ENCODE data around the gene MYLK.

MYLK gene

DNA sequence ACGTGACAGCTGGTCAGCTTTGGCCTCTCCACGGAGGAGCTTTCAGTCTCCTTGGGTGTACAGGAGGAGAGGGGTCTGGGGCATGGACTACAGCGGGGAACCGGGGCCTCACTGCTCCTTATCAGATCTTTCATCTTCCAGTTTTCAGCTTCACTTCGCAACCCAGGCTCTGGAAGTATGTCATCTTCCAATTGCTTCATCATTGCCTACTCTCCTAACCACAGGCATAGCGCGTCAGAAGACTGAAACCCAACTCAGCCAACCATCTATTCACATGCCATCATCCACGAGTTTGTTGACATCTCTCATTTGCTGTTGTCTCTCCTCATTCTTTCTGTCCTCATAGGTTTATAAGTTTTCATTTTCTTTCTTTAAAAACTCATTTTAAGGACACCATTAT is 119.5 kb downstream of the MYLK start:
- Histone ChIP-seq H3K36me3 (ENCODE audit: control insufficient read depth, insufficient read depth, low read length) (no peaks in the 10 kb centered on the region), H2BK5ac (ENCODE audit: low read length) (no peak overlapping the region), H3K4ac (ENCODE audit: low read depth, low read length) (no peak overlapping the region), H2AK5ac (ENCODE audit: low read length) (no peak overlapping the region), H3K4me2 (ENCODE audit: low read length) (no peak overlapping the region), H3K18ac (ENCODE audit: low read length) (no peak overlapping the region), H3K56ac (ENCODE audit: low read length) (no peak overlapping the region), H2BK120ac (ENCODE audit: low read depth, low read length) (no peak overlapping the region), H4K8ac (ENCODE audit: low read depth, low read length) (no peak overlapping the region), H3K79me2 (ENCODE audit: control insufficient read depth, insufficient read depth, low read length) (no peaks in the 10 kb centered on the region), H3K79me1 (ENCODE audit: low read length) (no peaks in the 10 kb centered on the region), H3K4me3 (ENCODE audit: low read length) (no peak overlapping the region), H2BK15ac (replicated peaks; ENCODE audit: low read depth) (no peak overlapping the region), H3K27ac (ENCODE audit: low read depth, low read length) (no peak overlapping the region), H3K27me3 (ENCODE audit: insufficient read depth, low read length, poor library complexity) (no peaks in the 10 kb centered on the region), H3K9ac (ENCODE audit: low read length) (no peak overlapping the region), H3K4me1 (ENCODE audit: control insufficient read depth, low read depth, low read length) (peaks cover 4% of the 10 kb centered on the region), H3K23ac (ENCODE audit: low read length) (no peak overlapping the region), H4K5ac (ENCODE audit: low read length) (no peak overlapping the region)
- DNase-seq: no peak
- WGBS (ENCODE audit: extremely low coverage, insufficient coverage, low lambda C conversion rate): no CpG with 5 or more reads among the region's 8 CpGs

DNA sequence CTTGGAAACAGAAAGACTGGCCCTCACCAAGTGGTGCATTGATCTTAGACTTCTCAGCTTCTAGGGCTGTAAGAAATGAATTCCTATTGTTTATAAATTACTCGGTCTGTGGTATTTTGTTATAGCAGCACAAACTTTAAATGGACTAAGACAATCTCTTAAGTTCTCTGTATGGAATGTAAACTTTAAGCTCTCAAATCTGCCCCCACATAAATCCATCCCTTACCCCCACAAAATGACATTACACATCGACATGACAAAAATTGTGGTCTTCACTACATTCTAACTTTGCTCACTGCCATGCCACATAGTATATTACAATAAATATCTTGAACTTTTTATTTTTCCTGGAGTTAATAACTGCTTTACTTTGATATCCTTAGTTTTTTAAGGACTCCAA is 121.3 kb downstream of the MYLK start:
- 100% methylated on average over 1 of the region's 2 CpGs for WGBS (ENCODE audit: extremely low coverage, insufficient coverage, low lambda C conversion rate)
- H2AK5ac ChIP-seq (ENCODE audit: low read length): no peak overlapping the region
- H2BK15ac ChIP-seq (replicated peaks; ENCODE audit: low read depth): no peak overlapping the region
- no peak overlapping the region for H3K18ac ChIP-seq (ENCODE audit: low read length)
- no peak overlapping the region for H3K4ac ChIP-seq (ENCODE audit: low read depth, low read length)
- H2BK5ac ChIP-seq (ENCODE audit: low read length): no peak overlapping the region
- H3K4me2 ChIP-seq (ENCODE audit: low read length): no peak overlapping the region
- H3K36me3 ChIP-seq (ENCODE audit: control insufficient read depth, insufficient read depth, low read length): no peaks in the 10 kb centered on the region
- no peak overlapping the region for H4K8ac ChIP-seq (ENCODE audit: low read depth, low read length)
- no peaks in the 10 kb centered on the region for H3K79me1 ChIP-seq (ENCODE audit: low read length)
- H3K56ac ChIP-seq (ENCODE audit: low read length): no peak overlapping the region
- H3K9ac ChIP-seq (ENCODE audit: low read length): no peak overlapping the region
- no peaks in the 10 kb centered on the region for H3K79me2 ChIP-seq (ENCODE audit: control insufficient read depth, insufficient read depth, low read length)
- H3K4me1 ChIP-seq (ENCODE audit: control insufficient read depth, low read depth, low read length): no peaks in the 10 kb centered on the region
- H3K23ac ChIP-seq (ENCODE audit: low read length): no peak overlapping the region
- H3K27me3 ChIP-seq (ENCODE audit: insufficient read depth, low read length, poor library complexity): no peaks in the 10 kb centered on the region
- H4K5ac ChIP-seq (ENCODE audit: low read length): no peak overlapping the region
- H3K27ac ChIP-seq (ENCODE audit: low read depth, low read length): no peak overlapping the region
- H2BK120ac ChIP-seq (ENCODE audit: low read depth, low read length): no peak overlapping the region
- H3K4me3 ChIP-seq (ENCODE audit: low read length): no peak overlapping the region
- DNase-seq: no peak

DNA sequence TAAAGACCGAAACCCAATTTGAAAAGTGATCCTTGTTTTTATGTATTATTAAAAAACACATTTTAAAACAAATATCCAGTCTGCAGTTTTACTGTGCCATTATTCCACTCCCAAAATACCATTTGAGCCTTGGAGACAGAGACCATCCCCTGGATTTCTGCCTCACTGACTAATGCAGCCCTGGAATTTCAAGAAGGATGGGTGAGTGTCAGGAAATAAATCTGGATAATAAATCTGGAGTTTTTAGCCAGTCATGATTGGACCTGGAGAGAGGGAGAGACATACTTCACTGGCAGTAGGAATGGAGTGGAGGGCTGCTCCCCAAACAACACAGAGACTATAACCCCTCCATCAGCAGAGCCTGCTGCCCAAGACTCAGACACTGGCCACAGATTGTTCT is 123.3 kb downstream of the MYLK start:
- H3K27me3 ChIP-seq (ENCODE audit: insufficient read depth, low read length, poor library complexity): no peaks in the 10 kb centered on the region

DNA sequence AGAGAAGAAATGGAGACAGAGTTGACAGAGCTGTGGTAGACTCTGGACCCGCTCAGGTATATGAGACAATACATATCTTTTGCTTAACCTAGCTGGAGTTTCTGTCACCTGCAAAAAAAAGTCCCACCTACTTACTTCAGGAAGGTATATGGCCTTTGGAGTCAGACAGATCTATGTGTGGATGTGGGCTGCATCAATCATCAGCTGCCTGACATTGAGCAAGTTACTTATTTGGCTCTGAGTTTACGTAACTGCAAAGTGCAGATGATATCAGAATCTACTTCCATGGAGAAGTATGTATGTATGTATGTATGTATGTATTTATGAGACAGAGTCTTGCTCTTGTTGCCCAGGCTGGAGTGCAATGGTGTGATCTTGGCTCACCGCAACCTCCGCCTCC is 124.3 kb downstream of the MYLK start:
- no peak overlapping the region for H4K5ac ChIP-seq (ENCODE audit: low read length)
- no peak overlapping the region for H3K4me2 ChIP-seq (ENCODE audit: low read length)
- H3K27me3 ChIP-seq (ENCODE audit: insufficient read depth, low read length, poor library complexity): no peaks in the 10 kb centered on the region
- H3K56ac ChIP-seq (ENCODE audit: low read length): no peak overlapping the region
- no peaks in the 10 kb centered on the region for H3K36me3 ChIP-seq (ENCODE audit: control insufficient read depth, insufficient read depth, low read length)
- no peak overlapping the region for H3K23ac ChIP-seq (ENCODE audit: low read length)
- H3K4me3 ChIP-seq (ENCODE audit: low read length): no peak overlapping the region
- no peak overlapping the region for H4K8ac ChIP-seq (ENCODE audit: low read depth, low read length)
- no peak overlapping the region for H2BK5ac ChIP-seq (ENCODE audit: low read length)
- H2BK15ac ChIP-seq (replicated peaks; ENCODE audit: low read depth): no peak overlapping the region
- H3K9ac ChIP-seq (ENCODE audit: low read length): no peak overlapping the region
- no peak for DNase-seq
- H2AK5ac ChIP-seq (ENCODE audit: low read length): no peak overlapping the region
- H3K4me1 ChIP-seq (ENCODE audit: control insufficient read depth, low read depth, low read length): no peaks in the 10 kb centered on the region
- H3K79me1 ChIP-seq (ENCODE audit: low read length): no peaks in the 10 kb centered on the region
- no peak overlapping the region for H3K18ac ChIP-seq (ENCODE audit: low read length)
- H3K4ac ChIP-seq (ENCODE audit: low read depth, low read length): no peak overlapping the region
- H3K27ac ChIP-seq (ENCODE audit: low read depth, low read length): no peak overlapping the region
- no peaks in the 10 kb centered on the region for H3K79me2 ChIP-seq (ENCODE audit: control insufficient read depth, insufficient read depth, low read length)
- no CpG with 5 or more reads among the region's 4 CpGs for WGBS (ENCODE audit: extremely low coverage, insufficient coverage, low lambda C conversion rate)
- no peak overlapping the region for H2BK120ac ChIP-seq (ENCODE audit: low read depth, low read length)

More for the DNA sequence above, 123.3 kb downstream of the MYLK start:
- Histone ChIP-seq H3K4me3 (ENCODE audit: low read length) (no peak overlapping the region), H3K79me1 (ENCODE audit: low read length) (no peaks in the 10 kb centered on the region), H3K27ac (ENCODE audit: low read depth, low read length) (no peak overlapping the region), H2AK5ac (ENCODE audit: low read length) (no peak overlapping the region), H3K4me1 (ENCODE audit: control insufficient read depth, low read depth, low read length) (no peaks in the 10 kb centered on the region), H4K5ac (ENCODE audit: low read length) (no peak overlapping the region), H3K4me2 (ENCODE audit: low read length) (no peak overlapping the region), H3K56ac (ENCODE audit: low read length) (no peak overlapping the region), H4K8ac (ENCODE audit: low read depth, low read length) (no peak overlapping the region), H2BK120ac (ENCODE audit: low read depth, low read length) (no peak overlapping the region), H3K9ac (ENCODE audit: low read length) (no peak overlapping the region), H3K79me2 (ENCODE audit: control insufficient read depth, insufficient read depth, low read length) (no peaks in the 10 kb centered on the region), H3K18ac (ENCODE audit: low read length) (no peak overlapping the region), H3K4ac (ENCODE audit: low read depth, low read length) (no peak overlapping the region), H2BK5ac (ENCODE audit: low read length) (no peak overlapping the region), H2BK15ac (replicated peaks; ENCODE audit: low read depth) (no peak overlapping the region), H3K36me3 (ENCODE audit: control insufficient read depth, insufficient read depth, low read length) (no peaks in the 10 kb centered on the region), H3K23ac (ENCODE audit: low read length) (no peak overlapping the region)
- no CpG with 5 or more reads among the region's 1 CpG for WGBS (ENCODE audit: extremely low coverage, insufficient coverage, low lambda C conversion rate)
- no peak for DNase-seq

DNA sequence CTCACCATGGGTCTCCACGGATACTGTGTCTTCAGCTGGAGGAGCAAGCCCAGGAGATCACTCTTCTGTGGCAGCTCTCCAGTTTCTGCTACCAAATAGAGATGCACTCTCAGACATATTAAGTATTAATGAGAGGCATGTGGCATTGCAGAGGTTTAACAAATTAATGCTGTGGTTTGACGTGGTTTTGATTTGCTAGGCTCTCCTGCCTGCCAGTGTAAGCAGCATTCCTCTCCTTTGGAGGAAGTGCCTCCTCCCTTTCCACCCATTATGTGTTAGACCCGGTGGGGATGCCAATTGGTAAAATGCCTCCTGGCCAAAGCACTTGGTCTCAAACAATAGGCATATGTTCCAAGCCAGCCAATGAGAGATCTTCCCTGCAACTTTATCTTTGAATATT is 124.8 kb downstream of the MYLK start:
- no peaks in the 10 kb centered on the region for H3K36me3 ChIP-seq (ENCODE audit: control insufficient read depth, insufficient read depth, low read length)
- no peaks in the 10 kb centered on the region for H3K79me1 ChIP-seq (ENCODE audit: low read length)
- H3K27me3 ChIP-seq (ENCODE audit: insufficient read depth, low read length, poor library complexity): no peaks in the 10 kb centered on the region
- no peak overlapping the region for H2BK15ac ChIP-seq (replicated peaks; ENCODE audit: low read depth)
- H3K4me1 ChIP-seq (ENCODE audit: control insufficient read depth, low read depth, low read length): no peaks in the 10 kb centered on the region
- H3K79me2 ChIP-seq (ENCODE audit: control insufficient read depth, insufficient read depth, low read length): no peaks in the 10 kb centered on the region
- H3K4me3 ChIP-seq (ENCODE audit: low read length): no peak overlapping the region
- no peak overlapping the region for H2AK5ac ChIP-seq (ENCODE audit: low read length)
- H3K4ac ChIP-seq (ENCODE audit: low read depth, low read length): no peak overlapping the region
- H4K8ac ChIP-seq (ENCODE audit: low read depth, low read length): no peak overlapping the region
- DNase-seq: no peak
- no peak overlapping the region for H3K18ac ChIP-seq (ENCODE audit: low read length)
- no peak overlapping the region for H3K23ac ChIP-seq (ENCODE audit: low read length)
- no peak overlapping the region for H4K5ac ChIP-seq (ENCODE audit: low read length)
- no peak overlapping the region for H3K56ac ChIP-seq (ENCODE audit: low read length)
- no peak overlapping the region for H2BK120ac ChIP-seq (ENCODE audit: low read depth, low read length)
- WGBS (ENCODE audit: extremely low coverage, insufficient coverage, low lambda C conversion rate): no CpG with 5 or more reads among the region's 3 CpGs
- no peak overlapping the region for H3K27ac ChIP-seq (ENCODE audit: low read depth, low read length)
- H2BK5ac ChIP-seq (ENCODE audit: low read length): no peak overlapping the region
- H3K4me2 ChIP-seq (ENCODE audit: low read length): no peak overlapping the region
- H3K9ac ChIP-seq (ENCODE audit: low read length): no peak overlapping the region

DNA sequence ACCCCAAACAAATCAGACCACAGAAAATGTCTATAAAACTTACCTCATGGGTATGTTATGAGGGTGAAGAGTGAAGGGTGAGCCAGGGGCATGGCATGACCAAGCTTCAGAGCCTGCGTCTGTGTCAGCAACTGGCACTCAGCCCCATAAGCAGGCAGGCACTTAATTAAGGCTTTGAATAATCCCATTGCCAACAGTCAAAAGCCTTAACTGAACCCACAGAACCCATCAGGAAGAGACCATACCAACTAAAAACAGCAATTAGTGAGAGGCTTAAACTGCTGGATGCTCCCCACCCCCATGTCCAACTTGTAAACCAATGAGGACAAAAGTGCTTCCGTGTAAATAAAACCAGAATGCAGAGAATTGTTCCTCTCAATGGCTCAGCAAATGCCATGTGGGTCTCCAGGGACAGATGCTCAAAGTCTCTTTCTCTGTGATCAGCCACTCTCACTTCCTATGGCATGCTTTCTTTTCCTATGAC is 126.0 kb downstream of the MYLK start:
- no peak overlapping the region for H4K8ac ChIP-seq (ENCODE audit: low read depth, low read length)
- no peak overlapping the region for H2BK120ac ChIP-seq (ENCODE audit: low read depth, low read length)
- H3K4ac ChIP-seq (ENCODE audit: low read depth, low read length): no peak overlapping the region
- no peak overlapping the region for H3K9ac ChIP-seq (ENCODE audit: low read length)
- H4K5ac ChIP-seq (ENCODE audit: low read length): no peak overlapping the region
- H3K79me1 ChIP-seq (ENCODE audit: low read length): no peaks in the 10 kb centered on the region
- no peak overlapping the region for H3K18ac ChIP-seq (ENCODE audit: low read length)
- H3K4me1 ChIP-seq (ENCODE audit: control insufficient read depth, low read depth, low read length): no peaks in the 10 kb centered on the region
- no peak overlapping the region for H2AK5ac ChIP-seq (ENCODE audit: low read length)
- no peaks in the 10 kb centered on the region for H3K36me3 ChIP-seq (ENCODE audit: control insufficient read depth, insufficient read depth, low read length)
- no peak overlapping the region for H2BK15ac ChIP-seq (replicated peaks; ENCODE audit: low read depth)
- H3K4me3 ChIP-seq (ENCODE audit: low read length): no peak overlapping the region
- WGBS (ENCODE audit: extremely low coverage, insufficient coverage, low lambda C conversion rate): no CpG with 5 or more reads among the region's 2 CpGs
- no peak overlapping the region for H3K4me2 ChIP-seq (ENCODE audit: low read length)
- H3K56ac ChIP-seq (ENCODE audit: low read length): no peak overlapping the region
- DNase-seq: no peak
- no peak overlapping the region for H3K27ac ChIP-seq (ENCODE audit: low read depth, low read length)
- H3K79me2 ChIP-seq (ENCODE audit: control insufficient read depth, insufficient read depth, low read length): no peaks in the 10 kb centered on the region
- no peaks in the 10 kb centered on the region for H3K27me3 ChIP-seq (ENCODE audit: insufficient read depth, low read length, poor library complexity)
- no peak overlapping the region for H2BK5ac ChIP-seq (ENCODE audit: low read length)
- H3K23ac ChIP-seq (ENCODE audit: low read length): no peak overlapping the region
